ENCODE data around the gene ABCD3. TPM values are rescaled to one million over a fixed set of nuclear protein-coding genes. Genes with fewer than 3 reads are reported as not detected.
"Not testable (repeated sequence)": the region's sequence is repeated elsewhere in the genome, so short reads cannot be mapped to it uniquely, and the experiment has no call there.

The ABCD3 gene
- 10 to 100 TPM; 59.2 to 74.4 (median 66.9) TPM for polyA plus RNA-seq (ENCODE audit: insufficient read length in 4 of 4)

DNA sequence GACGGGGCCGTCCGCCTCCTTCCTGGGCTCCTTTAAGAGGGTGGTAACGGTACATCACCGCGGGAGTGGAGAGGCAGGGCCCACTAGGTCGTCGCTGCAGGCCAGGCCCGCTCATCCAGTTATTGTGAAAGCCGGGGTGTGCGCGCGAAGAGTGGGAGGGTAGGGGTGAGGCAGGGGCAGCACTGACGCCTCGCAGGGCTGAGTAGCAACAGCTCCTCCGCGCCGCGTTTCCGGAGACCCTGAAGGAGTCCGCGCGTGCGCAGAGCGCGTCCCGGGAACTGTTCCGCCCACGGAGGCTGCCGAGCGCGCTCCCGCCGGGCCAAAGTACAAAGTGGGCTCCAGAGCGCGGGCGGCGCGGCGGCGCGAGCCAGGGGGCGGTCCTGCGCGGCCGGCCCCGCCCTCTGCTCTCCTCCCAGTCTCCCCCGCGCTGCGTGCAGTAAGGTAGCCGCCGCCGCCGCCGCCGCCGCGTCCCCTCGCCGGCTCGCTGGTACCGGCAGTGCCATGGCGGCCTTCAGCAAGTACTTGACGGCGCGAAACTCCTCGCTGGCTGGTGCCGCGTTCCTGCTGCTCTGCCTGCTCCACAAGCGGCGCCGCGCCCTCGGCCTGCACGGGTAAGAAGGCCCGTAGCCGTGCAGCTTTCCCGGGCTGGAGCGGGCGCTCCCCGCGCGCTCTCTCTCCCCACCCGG is at the start of gene ABCD3:
TSS of gene ABCD3 (plus strand) at position 412 of the 686 bp plus-strand sequence. CDS start at position 502, 90 bp downstream.
- DNase-seq (ENCODE audit: low read depth in 4 of 4, low spot score in 2 of 4) = peak; percentile 91 to 98 (median 97)

DNA sequence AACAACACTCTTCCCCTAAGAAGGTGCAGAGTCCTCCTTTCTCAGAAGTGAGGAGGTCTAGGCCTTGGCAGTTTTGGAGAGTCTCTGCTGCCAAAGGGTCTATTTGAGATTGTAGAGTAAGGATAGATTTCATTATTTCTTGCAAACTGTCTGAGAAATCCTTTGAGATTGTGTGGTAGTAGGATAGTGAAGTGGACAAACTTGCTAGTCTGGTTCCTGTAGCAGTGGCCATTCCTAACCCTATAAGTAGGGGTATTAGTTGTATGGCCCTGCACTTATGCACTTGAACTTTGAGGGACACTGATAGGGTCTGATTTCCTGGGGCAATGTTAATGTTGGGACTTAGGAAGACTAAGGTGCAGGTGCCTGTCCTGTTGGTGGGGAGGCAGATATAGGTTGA is 45.4 kb upstream of the ABCD3 start:
- DNase-seq (ENCODE audit: low read depth in 4 of 4, low spot score in 2 of 4) = not testable (repeated sequence)

DNA sequence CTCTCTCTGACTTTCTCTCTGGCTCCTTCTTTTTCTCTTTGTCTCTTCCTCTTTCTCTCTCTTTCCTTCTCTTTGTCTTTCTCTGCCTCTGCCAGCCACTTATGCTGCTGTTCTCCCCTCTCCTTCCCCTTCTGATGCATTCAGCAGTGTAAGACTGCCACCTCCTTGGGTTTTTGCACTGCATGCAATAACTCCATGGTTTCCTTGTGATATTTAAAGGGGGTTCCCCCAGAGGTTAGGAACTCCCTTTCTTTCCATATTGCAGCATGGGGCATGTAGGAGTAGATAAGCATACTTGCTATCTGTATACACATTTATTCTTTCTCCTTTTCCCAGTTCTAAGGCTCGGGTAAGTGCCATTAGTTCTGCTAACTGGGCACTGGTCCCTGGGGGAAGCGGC is 44.9 kb upstream of the ABCD3 start:
- DNase-seq (ENCODE audit: low read depth in 4 of 4, low spot score in 2 of 4) = not testable (repeated sequence)

DNA sequence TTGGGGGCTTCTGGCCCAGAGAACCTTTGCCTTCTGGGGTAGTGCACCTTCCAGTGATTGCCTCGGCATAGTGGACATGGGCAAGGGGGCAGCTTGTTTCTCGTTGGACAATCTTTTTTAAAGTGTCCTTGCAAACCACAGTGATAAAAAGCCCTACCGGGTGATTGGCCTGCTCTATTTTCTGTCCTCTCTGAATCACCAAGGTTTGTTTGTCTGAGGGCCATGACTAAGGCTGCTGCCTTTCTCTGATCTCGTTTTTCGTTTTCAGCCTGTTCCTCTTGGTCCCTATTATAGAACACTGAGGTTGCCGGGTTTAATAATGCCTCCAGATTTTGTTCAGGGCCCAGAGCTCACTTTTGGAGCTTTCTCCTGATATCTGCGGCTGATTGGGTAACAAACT is 42.5 kb upstream of the ABCD3 start:
- DNase-seq (ENCODE audit: low read depth in 4 of 4, low spot score in 2 of 4) = not testable (repeated sequence)

DNA sequence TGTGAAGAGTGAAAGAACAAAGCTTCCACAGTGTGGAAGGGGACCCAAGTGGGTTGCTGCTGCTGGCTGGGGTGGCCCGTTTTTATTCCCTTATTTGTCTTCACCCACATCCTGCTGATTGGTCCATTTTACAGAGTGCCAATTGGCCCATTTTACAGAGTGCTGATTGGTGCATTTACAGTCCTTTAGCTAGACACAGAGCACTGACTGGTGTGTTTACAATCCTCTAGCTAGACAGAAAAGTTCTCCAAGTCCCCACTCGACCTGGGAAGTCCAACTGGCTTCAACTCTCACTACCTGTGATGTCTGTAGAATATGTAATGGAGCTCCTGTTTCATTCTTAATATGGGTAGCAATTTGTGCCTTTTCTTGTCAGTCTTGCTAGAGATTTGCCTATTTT is 39.7 kb upstream of the ABCD3 start:
- not testable (repeated sequence) for DNase-seq (ENCODE audit: low read depth in 4 of 4, low spot score in 2 of 4)

DNA sequence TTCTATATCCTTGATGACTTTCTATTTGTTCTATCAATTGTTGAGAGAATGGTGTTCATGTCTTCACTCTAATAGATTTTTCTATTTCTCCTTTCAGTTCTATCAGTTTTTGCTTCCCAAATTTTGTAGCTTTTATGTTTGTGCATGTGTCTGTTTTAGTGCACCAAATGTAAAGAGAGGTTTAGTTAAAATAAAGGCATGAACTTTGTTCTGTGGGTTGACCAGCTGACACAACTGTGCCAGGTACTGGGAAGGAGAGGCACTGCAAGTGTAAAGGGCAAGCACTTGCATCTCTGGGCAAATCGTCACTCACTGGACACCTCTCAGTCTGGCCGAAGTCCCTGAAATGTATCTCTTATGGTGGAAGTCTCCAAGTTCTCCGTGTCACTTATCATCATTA is 38.6 kb upstream of the ABCD3 start:
- DNase-seq (ENCODE audit: low read depth in 4 of 4, low spot score in 2 of 4) = no peak

DNA sequence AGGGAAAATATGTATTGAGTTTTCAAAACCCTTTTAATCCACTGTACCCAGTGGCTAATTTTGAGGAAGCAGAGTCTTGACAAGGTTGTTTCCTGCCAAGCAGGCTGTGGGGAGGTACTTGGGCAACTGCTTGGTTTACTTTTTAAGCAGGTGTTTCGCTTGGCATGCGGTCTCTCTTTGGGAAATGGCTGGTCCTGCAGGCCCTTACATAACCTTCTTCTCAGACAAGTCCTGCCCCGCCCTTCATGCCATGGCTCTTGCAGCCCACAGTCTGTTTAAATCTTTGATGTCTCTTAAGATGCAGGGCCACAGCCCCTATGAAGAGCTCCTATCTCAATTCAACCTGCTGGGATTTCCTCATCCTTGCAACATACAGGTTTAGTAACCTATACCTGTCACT is 36.0 kb upstream of the ABCD3 start:
- DNase-seq (ENCODE audit: low read depth in 4 of 4, low spot score in 2 of 4) = no peak

DNA sequence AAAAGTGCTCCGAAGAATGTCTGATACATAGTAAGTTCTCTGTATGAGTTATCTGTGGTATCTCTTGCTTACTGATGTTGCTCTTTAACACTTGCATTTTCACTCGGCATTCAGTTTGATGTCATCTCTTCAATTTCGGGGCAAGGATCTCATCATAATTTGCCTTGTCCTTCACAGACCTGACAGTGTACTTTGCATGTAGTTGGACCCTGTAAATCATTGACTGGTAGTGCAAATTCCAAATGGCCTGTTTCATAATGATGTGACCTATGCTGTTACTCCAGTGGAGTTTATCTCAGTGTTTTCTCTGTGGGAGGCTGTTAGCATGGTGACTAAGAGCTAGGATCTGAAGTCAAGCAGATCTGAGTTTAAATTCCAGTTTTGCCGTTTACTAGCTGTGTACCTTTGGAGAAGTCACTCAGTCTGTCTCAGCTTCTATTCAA is 34.2 kb upstream of the ABCD3 start:
- peak in 2 of 4 donors; percentile 7 to 45 for DNase-seq (ENCODE audit: low read depth in 4 of 4, low spot score in 2 of 4)

DNA sequence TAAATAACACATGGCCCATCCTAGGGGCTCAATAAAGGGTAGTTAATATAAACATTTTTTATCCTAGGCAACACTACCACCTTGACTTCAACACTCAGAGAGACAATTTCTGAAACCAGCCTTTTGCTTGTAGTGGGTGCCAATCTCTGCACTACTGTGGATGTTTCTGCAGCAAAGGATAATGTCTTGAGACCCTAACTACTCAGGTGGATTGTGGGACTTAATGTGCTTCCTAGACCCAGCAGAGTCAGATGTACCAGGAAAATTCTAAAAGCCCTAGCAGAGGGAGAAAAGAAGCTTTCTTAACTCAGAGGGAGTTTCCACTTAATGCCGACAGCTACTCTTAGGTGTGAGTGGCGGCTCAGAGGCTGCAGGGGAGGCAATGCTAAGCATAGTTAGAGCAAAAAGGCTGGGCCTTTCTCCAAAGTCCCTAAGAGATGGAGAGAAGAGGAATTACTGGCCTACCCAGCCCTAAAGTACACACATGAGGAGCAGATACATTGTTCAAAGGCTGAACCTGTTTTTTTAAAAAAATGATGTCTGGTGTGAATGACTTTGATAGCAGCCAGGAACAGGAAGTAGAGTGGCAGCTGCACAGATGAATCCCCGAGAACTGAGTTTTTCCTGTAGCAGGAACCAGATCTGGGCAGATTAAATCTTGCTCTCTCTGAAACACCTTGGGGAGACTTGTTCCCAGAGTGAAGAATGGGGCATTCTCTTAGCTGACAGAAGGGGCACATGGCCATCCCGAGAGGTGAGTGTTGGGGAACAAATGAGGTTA is 33.5 kb upstream of the ABCD3 start:
- no peak for DNase-seq (ENCODE audit: low read depth in 4 of 4, low spot score in 2 of 4)

DNA sequence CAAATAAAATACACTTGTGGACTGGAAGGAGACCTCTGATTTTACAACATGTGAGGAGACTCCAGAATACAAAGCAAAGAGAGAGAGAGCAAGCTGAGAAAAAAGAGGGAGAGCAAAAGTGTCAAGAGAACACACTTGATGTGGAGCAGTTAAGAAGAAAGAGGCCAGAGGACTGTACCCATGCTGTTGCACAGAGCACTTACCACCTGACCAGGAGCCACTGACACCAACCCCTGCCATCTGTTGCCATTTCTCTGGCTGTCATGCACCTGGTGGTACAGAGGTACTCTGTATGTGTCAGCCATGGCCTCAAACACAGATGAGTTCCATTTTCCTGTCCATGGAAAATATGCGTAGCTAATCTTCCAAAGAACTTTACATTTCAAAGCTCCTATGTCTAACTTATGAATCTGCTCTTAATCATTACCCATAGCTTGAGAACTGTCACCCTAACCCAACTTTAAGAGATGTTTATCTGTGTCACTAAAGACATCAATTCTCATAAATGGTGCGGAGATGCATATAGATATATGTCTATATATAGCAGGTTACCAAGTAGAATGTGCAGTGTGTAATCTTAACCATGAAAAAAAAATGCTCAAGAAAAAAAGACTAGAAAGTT is 32.8 kb upstream of the ABCD3 start:
- no peak for DNase-seq (ENCODE audit: low read depth in 4 of 4, low spot score in 2 of 4)

DNA sequence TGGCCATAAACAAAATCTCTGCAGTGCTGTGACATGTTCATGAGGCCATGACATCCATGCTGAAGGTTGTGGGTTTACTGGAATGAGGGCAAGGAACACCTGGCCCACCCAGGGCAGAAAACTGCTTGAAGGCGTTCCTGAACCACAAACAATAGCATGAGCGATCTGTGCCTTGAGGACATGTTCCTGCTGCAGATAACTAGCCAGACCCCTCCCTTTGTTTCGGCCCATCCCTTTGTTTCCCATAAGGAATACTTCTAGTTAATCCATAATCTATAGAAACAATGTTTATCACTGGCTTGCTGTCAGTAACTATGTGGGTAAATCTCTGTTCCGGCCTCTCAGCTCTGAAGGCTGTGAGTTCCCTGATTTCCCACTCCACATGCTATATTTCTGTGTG is 28.9 kb upstream of the ABCD3 start:
- no peak for DNase-seq (ENCODE audit: low read depth in 4 of 4, low spot score in 2 of 4)

DNA sequence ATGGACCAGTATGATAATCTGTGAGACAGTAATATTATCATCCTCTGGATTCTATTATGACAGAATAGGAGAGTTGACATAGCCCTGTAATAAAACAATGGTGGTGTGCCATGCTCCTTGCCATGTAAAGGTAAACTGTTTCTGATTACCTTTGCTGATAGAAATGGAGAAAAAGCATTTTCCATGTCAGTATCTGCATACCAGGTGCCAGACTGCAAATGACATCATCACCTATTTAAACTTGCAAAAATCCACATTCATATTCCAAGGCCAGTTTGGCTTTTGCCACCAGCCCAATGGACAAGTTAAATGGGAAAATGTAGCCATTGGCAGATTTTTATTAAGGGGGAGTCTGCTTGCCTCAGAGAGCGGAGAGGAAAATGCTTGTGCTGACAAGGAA is 23.9 kb upstream of the ABCD3 start:
- no peak for DNase-seq (ENCODE audit: low read depth in 4 of 4, low spot score in 2 of 4)

DNA sequence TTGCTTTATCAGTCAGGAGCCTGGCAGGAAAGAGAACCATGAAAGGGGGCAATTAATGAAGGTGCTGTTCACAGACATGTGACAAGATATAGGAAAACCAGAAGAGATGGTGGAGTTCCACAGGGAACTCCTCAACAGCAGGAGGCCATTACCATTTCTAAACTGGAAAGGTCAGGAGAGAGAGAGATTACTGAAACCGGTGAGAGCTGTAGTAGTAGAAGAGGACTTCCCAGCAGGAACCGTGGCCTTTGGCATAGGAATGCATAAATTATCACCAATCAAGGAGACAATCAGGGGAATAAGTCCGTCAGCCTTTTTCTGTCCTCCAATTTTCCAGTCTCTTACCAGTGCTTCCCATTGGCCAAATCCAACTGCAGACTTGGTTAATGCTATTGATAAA is 23.0 kb upstream of the ABCD3 start:
- DNase-seq (ENCODE audit: low read depth in 4 of 4, low spot score in 2 of 4) = no peak

DNA sequence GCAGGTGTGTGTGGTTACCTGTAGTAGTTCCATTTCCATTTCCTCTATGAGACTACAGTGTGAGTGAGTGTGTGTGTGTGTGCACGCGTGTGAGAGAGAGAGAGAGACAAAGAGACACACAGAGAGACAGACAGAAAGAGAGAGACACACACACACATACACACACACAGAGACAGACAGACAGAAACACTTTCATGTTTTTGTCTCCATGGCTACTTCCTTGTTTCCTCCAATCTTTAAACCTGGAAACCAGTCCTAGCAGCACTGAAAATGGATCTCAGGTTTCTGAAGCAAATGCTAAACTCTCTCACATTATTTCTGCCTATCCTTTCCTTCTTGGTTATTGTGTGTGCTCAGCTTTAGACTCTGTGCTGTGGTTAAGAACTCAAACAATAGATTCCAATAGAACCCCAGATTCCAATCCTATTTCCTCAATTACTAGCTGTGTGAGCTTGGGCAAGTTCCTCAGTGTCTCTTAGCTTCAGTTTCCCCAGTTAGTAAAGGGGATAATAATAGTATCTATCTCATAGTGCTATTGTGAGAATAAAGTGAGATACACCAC is 22.4 kb upstream of the ABCD3 start:
- no peak for DNase-seq (ENCODE audit: low read depth in 4 of 4, low spot score in 2 of 4)

DNA sequence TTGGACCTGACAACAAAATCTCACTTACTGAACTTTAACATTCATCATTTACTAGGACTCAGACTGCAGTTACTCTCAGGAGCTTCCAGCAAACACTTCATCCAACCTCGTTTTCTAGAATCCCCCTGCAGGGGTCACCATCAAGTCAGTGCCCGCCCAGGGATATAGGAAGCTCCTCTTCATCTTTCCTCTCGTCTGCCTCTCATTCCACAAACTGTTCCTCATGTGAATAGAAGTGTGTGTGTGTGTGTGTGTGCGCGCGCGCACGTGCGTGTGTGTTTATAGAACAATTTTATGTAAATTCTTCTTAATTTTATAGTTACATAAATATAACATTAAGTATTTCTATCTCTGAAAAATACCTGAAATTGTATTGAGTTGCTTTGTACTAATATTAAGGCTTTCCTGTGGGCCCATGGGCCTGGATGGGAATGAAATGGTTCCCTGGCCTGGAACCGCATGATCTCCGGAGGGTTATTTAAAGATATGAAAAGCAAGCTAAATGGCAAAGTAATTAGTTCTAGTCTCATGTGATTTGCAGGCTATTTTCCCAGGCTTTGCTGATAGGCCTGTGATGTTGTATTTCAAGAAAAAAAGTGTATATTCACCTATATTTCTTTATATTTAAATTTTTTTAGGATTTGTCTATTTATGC is 21.7 kb upstream of the ABCD3 start:
- no peak for DNase-seq (ENCODE audit: low read depth in 4 of 4, low spot score in 2 of 4)

DNA sequence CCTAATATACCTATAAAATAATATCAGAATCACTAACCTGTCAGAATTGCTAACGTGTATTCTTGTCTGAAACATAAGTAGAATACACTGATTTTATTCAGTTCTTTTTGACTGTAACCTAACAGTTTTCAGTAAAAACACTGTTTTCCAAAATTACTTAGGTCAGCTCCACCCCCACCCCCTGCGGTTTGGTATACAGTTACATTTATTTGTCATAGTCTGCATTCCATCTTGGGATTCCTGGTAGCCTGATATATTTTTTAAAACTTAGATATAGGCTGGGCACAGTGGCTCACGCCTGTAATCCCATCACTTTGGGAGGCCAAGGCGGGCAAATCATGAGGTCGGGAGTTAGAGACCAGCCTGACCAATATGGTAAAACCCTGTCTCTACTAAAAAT is 19.8 kb upstream of the ABCD3 start:
- no peak for DNase-seq (ENCODE audit: low read depth in 4 of 4, low spot score in 2 of 4)

DNA sequence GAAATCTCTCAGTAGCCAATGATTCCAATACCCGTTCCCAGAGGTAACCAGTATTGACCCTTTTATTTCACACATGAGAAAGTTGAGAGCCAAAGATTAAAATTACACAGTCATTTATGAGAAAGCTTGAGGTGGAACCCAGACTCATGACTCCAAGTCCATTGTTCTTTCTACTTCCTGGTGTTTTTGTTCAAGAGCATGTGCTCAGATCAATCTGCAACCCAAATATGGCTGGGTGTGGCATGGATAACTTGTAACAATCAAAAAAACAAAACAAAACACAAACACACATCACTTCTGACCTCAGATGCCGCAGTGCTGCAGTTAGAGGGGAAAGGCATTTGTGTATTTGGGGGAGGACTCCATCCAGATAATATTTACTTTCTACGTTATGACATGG is 18.7 kb upstream of the ABCD3 start:
- no peak for DNase-seq (ENCODE audit: low read depth in 4 of 4, low spot score in 2 of 4)

DNA sequence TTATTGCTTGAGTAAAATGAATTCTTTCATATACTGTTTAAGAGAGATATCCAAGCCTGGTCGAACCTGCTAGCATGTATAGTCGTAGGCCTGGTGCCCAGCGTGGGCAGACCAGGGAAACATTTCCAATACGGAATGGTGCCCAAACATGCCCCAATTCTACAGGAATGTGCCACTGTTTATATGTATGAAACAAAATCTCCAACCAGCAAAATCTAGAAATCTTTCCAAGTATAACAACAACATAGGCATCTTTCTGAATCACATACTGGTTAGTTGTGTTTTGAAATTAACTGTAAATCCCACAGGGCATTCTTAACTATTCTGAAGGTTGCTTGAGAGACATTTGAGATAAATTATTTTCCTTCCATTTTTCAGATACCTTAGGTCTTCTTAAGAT is 17.0 kb upstream of the ABCD3 start:
- no peak for DNase-seq (ENCODE audit: low read depth in 4 of 4, low spot score in 2 of 4)

DNA sequence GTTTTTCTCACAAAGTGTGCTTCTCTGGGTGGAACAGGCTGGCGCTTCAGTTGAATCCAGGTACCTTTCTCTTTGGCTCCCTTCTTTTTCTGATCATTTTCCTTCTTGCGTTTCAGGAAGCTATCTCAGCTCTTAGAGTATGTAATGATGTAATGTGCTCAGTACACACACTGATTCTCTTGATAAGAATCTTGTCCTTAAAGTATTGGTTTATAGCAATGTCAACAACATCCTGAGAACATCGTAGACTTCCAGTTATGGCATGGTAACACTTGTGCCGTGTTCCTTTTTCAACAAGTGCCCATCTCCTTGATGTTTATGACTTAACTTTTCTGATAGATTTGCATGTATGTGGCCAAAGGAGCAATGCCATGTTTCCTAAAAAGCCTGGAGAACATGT is 11.7 kb upstream of the ABCD3 start:
- DNase-seq (ENCODE audit: low read depth in 4 of 4, low spot score in 2 of 4) = no peak

DNA sequence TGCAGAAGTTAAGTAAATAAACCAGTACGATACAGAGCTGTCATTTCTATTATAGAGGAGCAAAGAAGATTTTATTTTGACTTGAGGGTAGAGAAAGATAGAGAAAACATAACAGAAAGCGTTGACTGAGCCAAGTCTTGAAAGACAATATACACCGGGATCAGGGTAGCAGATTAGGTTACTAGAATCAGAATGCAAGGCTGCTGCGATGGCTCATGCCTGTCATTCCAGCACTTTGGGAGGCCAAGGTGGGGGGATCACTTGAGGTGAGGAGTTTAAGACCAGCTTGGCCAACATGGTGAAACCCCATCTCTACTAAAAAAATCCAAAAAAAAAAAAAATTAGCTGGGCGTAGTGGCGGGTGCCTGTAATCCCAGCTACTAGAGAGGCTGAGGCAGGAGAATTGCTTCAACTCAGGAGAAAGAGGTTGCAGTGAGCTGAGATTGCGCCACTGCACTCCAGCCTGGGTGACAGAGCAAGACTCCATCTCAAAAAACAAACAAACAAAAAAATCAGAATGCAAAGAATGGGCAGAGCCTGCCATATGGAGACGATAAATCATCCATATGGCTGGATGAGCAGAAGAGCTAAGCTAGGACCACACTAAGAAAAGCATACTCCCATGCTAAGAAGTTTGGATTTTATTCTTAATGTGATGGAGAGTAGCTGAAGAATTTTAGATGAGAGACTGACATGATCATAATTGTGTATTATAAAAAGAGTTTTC is 9.9 kb upstream of the ABCD3 start:
- no peak for DNase-seq (ENCODE audit: low read depth in 4 of 4, low spot score in 2 of 4)

Data from left renal cortex interstitium (tissue), 4 donors.